ENCODE measurements around the gene PTPRR. TPM values are rescaled to one million over a fixed set of nuclear protein-coding genes. Genes with fewer than 3 reads are reported as not detected.

PTPRR gene
- total and polyA plus RNA-seq, 2 of the 4 experiments (the other 2 are of a cell fraction) = 0.18 to 0.21 TPM

DNA sequence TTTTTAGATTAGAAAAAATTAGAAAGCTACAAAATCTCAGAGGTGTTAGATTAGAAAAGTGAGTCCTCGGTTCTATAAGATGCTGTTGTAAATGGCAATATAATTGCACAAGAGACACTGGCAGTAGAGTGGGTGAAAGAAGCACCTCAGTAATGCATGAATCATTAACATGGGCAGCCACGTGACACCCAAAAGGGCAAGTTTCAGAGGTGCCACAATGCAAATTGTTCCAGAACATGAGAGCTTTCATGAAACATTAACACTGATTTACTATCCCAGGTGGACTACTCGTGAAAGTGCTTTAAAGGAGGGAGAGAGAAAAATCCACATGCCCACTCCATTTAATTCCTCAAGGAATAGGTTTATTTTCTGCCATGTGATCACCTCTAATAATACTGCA, 108.4 kb downstream of the PTPRR start:
- Histone ChIP-seq H3K23ac (ENCODE audit: low read depth, low read length) (no peak overlapping the region), H4K8ac (ENCODE audit: low read depth in 2 of 2, low read length in 2 of 2) (no peak overlapping the region), H3K9ac (ENCODE audit: low read depth, low read length) (no peak overlapping the region), H2BK15ac (ENCODE audit: low read depth, low read length) (no peak overlapping the region), H3K14ac (replicated peaks; ENCODE audit: low read depth, low read length) (no peak overlapping the region), H2AK9ac (replicated peaks; ENCODE audit: low read depth, low read length, poor library complexity) (no peak overlapping the region), H3K4ac (ENCODE audit: low read depth, low read length) (no peak overlapping the region), H3K4me1 (ENCODE audit: control insufficient read depth, insufficient read depth, low read length) (no peaks in the 10 kb centered on the region), H4K5ac (ENCODE audit: low read depth, low read length) (no peak overlapping the region), H3K27ac (ENCODE audit: insufficient read depth, low read length) (no peak overlapping the region), H3K9me3 (ENCODE audit: control insufficient read depth, insufficient read depth, low read length) (no peaks in the 10 kb centered on the region), H3K27me3 (ENCODE audit: control insufficient read depth, insufficient read depth, low read length) (no peaks in the 10 kb centered on the region), H2AFZ (replicated peaks; ENCODE audit: low read length, poor library complexity) (no peak overlapping the region), H3K36me3 (ENCODE audit: control insufficient read depth, insufficient read depth, low read length) (no peaks in the 10 kb centered on the region), H2BK120ac (ENCODE audit: low read depth, low read length) (no peak overlapping the region), H3K4me2 (ENCODE audit: low read depth, low read length) (no peak overlapping the region), H2AK5ac (ENCODE audit: low read depth, low read length) (no peak overlapping the region), H3K79me1 (ENCODE audit: low read depth in 1 of 2, low read length in 2 of 2) (no peaks in the 10 kb centered on the region), H2BK20ac (ENCODE audit: low read depth, low read length) (no peak overlapping the region), H4K20me1 (ENCODE audit: insufficient read depth, low read length) (no peaks in the 10 kb centered on the region), H2BK5ac (ENCODE audit: low read depth, low read length, poor library complexity, severe bottlenecking) (no peak overlapping the region), H4K91ac (ENCODE audit: insufficient read depth, low read depth, low read length) (no peak overlapping the region), H3K4me3 (ENCODE audit: insufficient read depth, low read depth, low read length) (no peak overlapping the region), H3K18ac (ENCODE audit: low read depth, low read length) (no peak overlapping the region), H3K56ac (ENCODE audit: extremely low read depth, insufficient read depth, low read length) (no peak overlapping the region), H3K9me1 (ENCODE audit: insufficient read depth, low read length) (no peaks in the 10 kb centered on the region)
- ChIA-PET CTCF (no interaction called here), POLR2A (ENCODE audit: unreplicated experiment) (no interaction called here)
- ATAC-seq (ENCODE audit: low read depth) (no peak), DNase-seq (no peak)
- in situ Hi-C loops (cut with MboI; ENCODE audit: low sequenced_read_pairs) (no loop called here), intact Hi-C loops (cut with micrococcal nuclease) (no loop called here), dilution Hi-C loops (cut with HindIII; ENCODE audit: low sequenced_read_pairs, unreplicated experiment) (no loop called here)
- TF ChIP-seq, protein P1, sequence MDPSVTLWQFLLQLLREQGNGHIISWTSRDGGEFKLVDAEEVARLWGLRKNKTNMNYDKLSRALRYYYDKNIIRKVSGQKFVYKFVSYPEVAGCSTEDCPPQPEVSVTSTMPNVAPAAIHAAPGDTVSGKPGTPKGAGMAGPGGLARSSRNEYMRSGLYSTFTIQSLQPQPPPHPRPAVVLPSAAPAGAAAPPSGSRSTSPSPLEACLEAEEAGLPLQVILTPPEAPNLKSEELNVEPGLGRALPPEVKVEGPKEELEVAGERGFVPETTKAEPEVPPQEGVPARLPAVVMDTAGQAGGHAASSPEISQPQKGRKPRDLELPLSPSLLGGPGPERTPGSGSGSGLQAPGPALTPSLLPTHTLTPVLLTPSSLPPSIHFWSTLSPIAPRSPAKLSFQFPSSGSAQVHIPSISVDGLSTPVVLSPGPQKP (IDR thresholded peaks at IDR 0.05; ENCODE audit: borderline replicate concordance, low read depth, low read length) = no peak
- TF ChIP-seq, protein P2, sequence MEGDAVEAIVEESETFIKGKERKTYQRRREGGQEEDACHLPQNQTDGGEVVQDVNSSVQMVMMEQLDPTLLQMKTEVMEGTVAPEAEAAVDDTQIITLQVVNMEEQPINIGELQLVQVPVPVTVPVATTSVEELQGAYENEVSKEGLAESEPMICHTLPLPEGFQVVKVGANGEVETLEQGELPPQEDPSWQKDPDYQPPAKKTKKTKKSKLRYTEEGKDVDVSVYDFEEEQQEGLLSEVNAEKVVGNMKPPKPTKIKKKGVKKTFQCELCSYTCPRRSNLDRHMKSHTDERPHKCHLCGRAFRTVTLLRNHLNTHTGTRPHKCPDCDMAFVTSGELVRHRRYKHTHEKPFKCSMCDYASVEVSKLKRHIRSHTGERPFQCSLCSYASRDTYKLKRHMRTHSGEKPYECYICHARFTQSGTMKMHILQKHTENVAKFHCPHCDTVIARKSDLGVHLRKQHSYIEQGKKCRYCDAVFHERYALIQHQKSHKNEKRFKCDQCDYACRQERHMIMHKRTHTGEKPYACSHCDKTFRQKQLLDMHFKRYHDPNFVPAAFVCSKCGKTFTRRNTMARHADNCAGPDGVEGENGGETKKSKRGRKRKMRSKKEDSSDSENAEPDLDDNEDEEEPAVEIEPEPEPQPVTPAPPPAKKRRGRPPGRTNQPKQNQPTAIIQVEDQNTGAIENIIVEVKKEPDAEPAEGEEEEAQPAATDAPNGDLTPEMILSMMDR (conservative IDR thresholded peaks at IDR 0.05; ENCODE audit: low read depth, low read length) = no peak
- TF ChIP-seq RCOR1 (IDR thresholded peaks at IDR 0.05; ENCODE audit: insufficient replicate concordance, low read length) (no peak), RAD21 (IDR thresholded peaks at IDR 0.05; ENCODE audit: low read length) (no peak), MAFK (IDR thresholded peaks at IDR 0.05; ENCODE audit: low read depth, low read length) (no peak), POLR2A (IDR thresholded peaks at IDR 0.05; ENCODE audit: low read depth, low read length) (no peak), CHD1 (IDR thresholded peaks at IDR 0.05; ENCODE audit: low read depth, low read length) (no peak), MXI1 (IDR thresholded peaks at IDR 0.05; ENCODE audit: borderline replicate concordance, low read depth, low read length) (no peak)
- BruUV-seq (replicated peaks) = no TSS peak
- no CpG with 5 or more reads among the region's 3 CpGs for WGBS, 2 experiments (ENCODE audit: extremely low coverage in 2 of 2, insufficient read length in 1 of 2)

Data from IMR-90 (cell line).